ENCODE data around the gene SYNCRIP. TPM values are rescaled to one million over a fixed set of nuclear protein-coding genes. Genes with fewer than 3 reads are reported as not detected.

The SYNCRIP gene
- total and polyA plus RNA-seq, 2 of the 4 experiments (the other 2 are of a cell fraction): 50.1 to 59.3 TPM

- Histone ChIP-seq H3K79me1 (ENCODE audit: low read depth in 1 of 2, low read length in 2 of 2) (peaks cover 30 to 46% of the 10 kb centered on the region in 2 experiments), H3K4me2 (ENCODE audit: low read depth, low read length) (no peak overlapping the region), H4K20me1 (ENCODE audit: insufficient read depth, low read length) (peaks cover 20% of the 10 kb centered on the region), H3K27me3 (ENCODE audit: control insufficient read depth, insufficient read depth, low read length) (no peaks in the 10 kb centered on the region), H3K4ac (ENCODE audit: low read depth, low read length) (no peak overlapping the region), H3K4me1 (ENCODE audit: control insufficient read depth, insufficient read depth, low read length) (no peaks in the 10 kb centered on the region), H4K91ac (ENCODE audit: insufficient read depth, low read depth, low read length) (no peak overlapping the region), H2BK20ac (ENCODE audit: low read depth, low read length) (no peak overlapping the region), H3K4me3 (ENCODE audit: insufficient read depth, low read depth, low read length) (no peak overlapping the region), H3K18ac (ENCODE audit: low read depth, low read length) (no peak overlapping the region), H4K5ac (ENCODE audit: low read depth, low read length) (no peak overlapping the region), H2BK15ac (ENCODE audit: low read depth, low read length) (no peak overlapping the region), H3K9me1 (ENCODE audit: insufficient read depth, low read length) (no peaks in the 10 kb centered on the region), H4K8ac (ENCODE audit: low read depth in 2 of 2, low read length in 2 of 2) (no peak overlapping the region), H2AK9ac (replicated peaks; ENCODE audit: low read depth, low read length, poor library complexity) (no peak overlapping the region), H3K36me3 (ENCODE audit: control insufficient read depth, insufficient read depth, low read length) (peaks cover 40% of the 10 kb centered on the region), H2AFZ (replicated peaks; ENCODE audit: low read length, poor library complexity) (no peak overlapping the region), H3K27ac (ENCODE audit: insufficient read depth, low read length) (no peak overlapping the region), H2BK120ac (ENCODE audit: low read depth, low read length) (no peak overlapping the region), H2BK5ac (ENCODE audit: low read depth, low read length, poor library complexity, severe bottlenecking) (no peak overlapping the region), H3K9ac (ENCODE audit: low read depth, low read length) (no peak overlapping the region), H3K23ac (ENCODE audit: low read depth, low read length) (no peak overlapping the region), H2AK5ac (ENCODE audit: low read depth, low read length) (no peak overlapping the region), H3K56ac (ENCODE audit: extremely low read depth, insufficient read depth, low read length) (no peak overlapping the region), H3K9me3 (ENCODE audit: control insufficient read depth, insufficient read depth, low read length) (no peaks in the 10 kb centered on the region), H3K14ac (replicated peaks; ENCODE audit: low read depth, low read length) (no peak overlapping the region)
- ATAC-seq (ENCODE audit: low read depth) (no peak), DNase-seq (no peak)
- TF ChIP-seq RAD21 (IDR thresholded peaks at IDR 0.05; ENCODE audit: low read length) (no peak), MXI1 (IDR thresholded peaks at IDR 0.05; ENCODE audit: borderline replicate concordance, low read depth, low read length) (no peak), USF2 (IDR thresholded peaks at IDR 0.05; ENCODE audit: low read depth, low read length) (no peak), CEBPB (IDR thresholded peaks at IDR 0.05; ENCODE audit: low read depth, low read length) (no peak), BHLHE40 (IDR thresholded peaks at IDR 0.05; ENCODE audit: low read depth, low read length) (no peak), SMC3 (IDR thresholded peaks at IDR 0.05; ENCODE audit: low read depth, low read length) (no peak)
- dilution Hi-C loops (cut with HindIII; ENCODE audit: low sequenced_read_pairs, unreplicated experiment): no loop called here
- intact Hi-C loops (cut with micrococcal nuclease): no loop called here
- no TSS peak for BruUV-seq (replicated peaks)
- no CpG with 5 or more reads among the region's 4 CpGs for WGBS, 2 experiments (ENCODE audit: extremely low coverage in 2 of 2, insufficient read length in 1 of 2)
- POLR2A ChIA-PET (ENCODE audit: unreplicated experiment): interaction anchor here (0.6 kb wide), 1 partner anchor 31 kb away, joined by 5 read pairs; no protein-coding TSS in a partner anchor
- CTCF ChIA-PET: no interaction called here
- in situ Hi-C loops (cut with MboI; ENCODE audit: low sequenced_read_pairs): no loop called here
These were observed 29.8 kb downstream of the SYNCRIP start for GRCh38 chr6:85612690-85613474.

Data from IMR-90 (cell line).